Activated CD4-positive, alpha-beta T cell treated with anti-CD3 and anti-CD28 coated beads, Interleukin-2, amount 10 ng/mL, durations not matched to agents 24 days and 14 days (primary cell): ENCODE data around the gene TM4SF5. TPM values are rescaled to one million over a fixed set of nuclear protein-coding genes. Genes with fewer than 3 reads are reported as not detected.
A peak's percentile ranks its signal among the peaks of the same experiment; 100 is the strongest.

Source experiments
- DNase-seq: peaks from one replicate; pipeline ENCODE4 v3.0.0; 2022
- H3K27ac Mint-ChIP-seq: one replicate; pipeline ENCODE4 v1.8.0; 2022; ENCODE audit warnings: mild to moderate bottlenecking, mixed read lengths
- H3K27me3 Mint-ChIP-seq: one replicate; pipeline ENCODE4 v1.8.0; 2022; ENCODE audit warnings: mixed read lengths
- H3K36me3 Mint-ChIP-seq: one replicate; pipeline ENCODE4 v1.8.0; 2022; ENCODE audit warnings: low read depth, mild to moderate bottlenecking, mixed read lengths
- H3K4me1 Mint-ChIP-seq: one replicate; pipeline ENCODE4 v1.8.0; 2021; ENCODE audit warnings: mixed read lengths
- H3K4me3 Mint-ChIP-seq: one replicate; pipeline ENCODE4 v1.8.0; 2022; ENCODE audit warnings: mild to moderate bottlenecking, moderate library complexity, mixed read lengths
- H3K9me3 Mint-ChIP-seq: one replicate; pipeline ENCODE4 v1.8.0; 2021; ENCODE audit warnings: mixed read lengths
- intact Hi-C: fragments of 100-400 bp; cut with micrococcal nuclease; formaldehyde crosslinking; loops from one replicate; pipeline ENCODE4 v1.15.1; 2023
- total RNA-seq: library from RNA; stranded (reverse); gene quantifications from 2 replicates; pipeline ENCODE4 v1.2.3, GENCODE V29; 2022

TM4SF5 gene, protein sequence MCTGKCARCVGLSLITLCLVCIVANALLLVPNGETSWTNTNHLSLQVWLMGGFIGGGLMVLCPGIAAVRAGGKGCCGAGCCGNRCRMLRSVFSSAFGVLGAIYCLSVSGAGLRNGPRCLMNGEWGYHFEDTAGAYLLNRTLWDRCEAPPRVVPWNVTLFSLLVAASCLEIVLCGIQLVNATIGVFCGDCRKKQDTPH
- not detected in 2 replicates for total RNA-seq

DNA sequence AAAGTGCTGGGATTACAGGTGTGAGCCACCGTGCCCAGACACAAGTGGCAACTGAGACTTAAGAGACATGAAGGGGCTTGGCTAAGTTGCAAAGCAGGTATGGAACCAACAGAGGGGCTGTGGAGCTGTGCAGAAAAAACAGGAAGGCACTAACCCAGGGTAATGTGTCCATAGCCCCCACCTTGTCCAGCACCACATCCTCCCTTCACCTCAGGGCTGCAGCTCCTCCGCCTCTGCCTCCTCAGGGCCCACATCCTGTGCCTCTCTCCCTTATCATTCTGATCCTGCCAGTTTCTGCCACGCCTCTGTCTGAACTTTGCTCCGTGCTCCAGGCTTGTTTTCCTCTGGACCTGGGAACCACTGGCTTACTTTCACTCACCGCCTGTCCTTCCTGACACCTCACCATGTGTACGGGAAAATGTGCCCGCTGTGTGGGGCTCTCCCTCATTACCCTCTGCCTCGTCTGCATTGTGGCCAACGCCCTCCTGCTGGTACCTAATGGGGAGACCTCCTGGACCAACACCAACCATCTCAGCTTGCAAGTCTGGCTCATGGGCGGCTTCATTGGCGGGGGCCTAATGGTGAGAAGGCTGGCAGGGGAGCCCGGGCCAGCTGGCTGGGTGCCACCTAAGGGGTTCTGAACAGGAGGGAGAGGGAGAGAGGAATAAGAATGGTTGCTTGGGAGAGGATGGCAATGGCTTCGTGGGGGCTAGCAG lies at the start of gene TM4SF5:
TM4SF5 (plus strand) TSS at position 368 of the 716 bp plus-strand sequence; CDS start at position 405, 37 bp downstream.
- peak; percentile 77 for DNase-seq
- peak within 1 kb of the TSS; percentile 19 for H3K27ac Mint-ChIP-seq

DNA sequence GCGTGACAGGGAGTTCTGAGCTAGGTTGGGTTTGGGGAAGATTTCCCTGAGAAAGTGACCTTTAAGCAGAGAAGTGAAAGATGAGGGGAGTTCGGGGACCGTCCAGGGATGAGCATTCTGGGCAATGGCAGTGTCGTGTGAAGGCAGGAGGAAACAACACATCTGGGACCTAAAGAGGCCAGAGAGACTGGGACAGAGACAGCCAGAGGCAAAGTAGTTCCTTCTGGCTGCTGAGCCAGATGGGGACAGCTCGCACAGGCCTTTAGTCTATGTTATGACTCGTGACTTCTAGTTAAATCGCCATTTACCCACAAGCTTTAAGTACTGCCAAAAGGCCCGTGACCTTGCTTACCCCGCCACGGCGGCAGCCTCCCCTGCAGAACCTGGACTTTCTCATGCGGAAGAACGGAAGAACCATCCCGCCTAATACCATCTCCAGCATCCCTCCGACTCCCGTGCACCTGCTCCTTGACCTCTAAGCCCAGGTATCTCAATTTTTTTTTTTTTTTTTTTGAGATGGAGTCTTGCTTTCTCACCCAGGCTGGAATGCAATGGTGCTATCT lies 48.9 kb upstream of the TM4SF5 start:
- Mint-ChIP-seq H3K4me1 (peaks cover 21% of the 10 kb centered on the region), H3K27ac (peak overlapping the region; percentile 47), H3K36me3 (peaks cover 42% of the 10 kb centered on the region), H3K27me3 (no peaks in the 10 kb centered on the region), H3K9me3 (no peaks in the 10 kb centered on the region), H3K4me3 (no peak overlapping the region)
- intact Hi-C loops = no loop called here
- DNase-seq = no peak

More for the DNA sequence above, at the start of gene TM4SF5:
- intact Hi-C loops = no loop called here
- H3K36me3 Mint-ChIP-seq = no peaks in the 10 kb centered on the region
- no peaks in the 10 kb centered on the region for H3K9me3 Mint-ChIP-seq
- H3K4me3 Mint-ChIP-seq = no peak within 1 kb of the TSS
- peaks cover 9% of the 10 kb centered on the region for H3K27me3 Mint-ChIP-seq
- H3K4me1 Mint-ChIP-seq = peaks cover 14% of the 10 kb centered on the region

DNA sequence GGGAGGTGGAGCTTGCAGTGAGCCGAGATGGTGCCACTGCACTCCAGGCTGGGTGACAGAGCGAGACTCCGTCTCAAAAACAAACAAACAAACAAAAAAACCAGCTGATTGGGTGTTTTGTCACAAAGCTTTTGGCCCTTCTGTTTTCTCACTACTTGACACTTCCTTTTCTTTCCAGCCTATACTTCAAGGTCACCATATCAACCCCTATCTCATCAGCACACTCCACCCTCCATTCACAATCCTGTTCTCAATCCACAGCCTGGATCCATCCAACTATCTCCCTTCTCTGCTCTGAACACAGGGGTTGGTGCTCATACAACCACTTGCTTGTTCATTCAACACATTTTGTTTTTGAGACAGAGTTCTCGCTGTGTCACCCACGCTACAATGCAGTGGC lies 47.0 kb upstream of the TM4SF5 start:
- Mint-ChIP-seq H3K27me3 (no peaks in the 10 kb centered on the region), H3K36me3 (peaks cover 25% of the 10 kb centered on the region), H3K4me3 (no peak overlapping the region), H3K4me1 (peaks cover 30% of the 10 kb centered on the region), H3K9me3 (no peaks in the 10 kb centered on the region), H3K27ac (no peak overlapping the region)
- no peak for DNase-seq
- intact Hi-C loops = no loop called here

DNA sequence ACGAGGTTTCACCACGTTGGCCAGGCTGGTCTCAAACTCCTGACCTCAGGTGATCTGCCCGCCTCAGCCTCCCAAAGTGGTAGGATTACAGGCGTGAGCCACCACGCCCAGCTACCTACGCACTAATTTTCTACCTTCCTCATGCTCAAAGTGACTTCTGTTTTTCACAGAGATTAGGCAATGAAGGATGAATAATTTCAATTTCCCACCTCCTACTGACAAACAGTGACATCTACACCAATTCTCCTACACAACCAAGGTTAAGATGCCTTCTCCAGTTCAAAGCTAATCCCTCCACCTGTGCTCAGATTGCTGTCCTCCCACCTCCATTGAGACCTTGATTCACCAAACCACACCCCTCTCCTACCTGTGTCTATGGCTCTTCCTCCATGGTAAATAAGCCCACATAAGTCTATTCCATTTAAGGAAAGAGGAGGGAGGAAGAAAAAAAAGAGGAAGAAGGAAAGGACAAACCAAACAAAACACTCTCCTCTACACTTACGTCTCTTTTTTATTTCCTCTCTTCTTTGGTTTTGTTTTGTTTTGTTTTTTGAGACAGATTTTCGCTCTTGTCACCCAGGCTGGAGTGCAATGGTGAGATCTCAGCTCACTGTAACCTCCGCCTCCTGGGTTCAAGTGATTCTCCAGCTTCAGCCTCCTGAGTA lies 45.9 kb upstream of the TM4SF5 start:
- Mint-ChIP-seq H3K4me1 (peaks cover 35% of the 10 kb centered on the region), H3K9me3 (no peaks in the 10 kb centered on the region), H3K27ac (peak overlapping the region; percentile 22), H3K27me3 (no peaks in the 10 kb centered on the region), H3K4me3 (no peak overlapping the region), H3K36me3 (peaks cover 15% of the 10 kb centered on the region)
- no peak for DNase-seq
- intact Hi-C loops = no loop called here

DNA sequence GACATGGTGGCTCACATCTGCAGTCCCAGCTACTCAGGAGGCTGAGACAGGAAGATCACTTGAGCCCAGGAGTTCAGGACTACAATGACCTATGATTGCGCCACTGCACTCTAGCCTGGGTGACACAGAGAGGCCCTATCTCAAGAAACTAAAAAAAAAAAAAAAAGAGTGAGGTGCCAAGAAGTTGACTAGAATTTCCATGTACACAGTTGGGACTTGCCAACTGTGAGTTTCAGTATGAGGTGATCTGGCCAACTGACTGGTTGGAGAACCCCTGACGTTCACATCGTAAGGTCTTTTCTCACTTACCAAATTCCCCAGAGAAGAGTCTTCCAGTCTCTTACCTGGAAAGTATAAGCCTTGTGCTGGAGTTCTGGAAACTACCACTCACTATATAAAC lies 43.6 kb upstream of the TM4SF5 start:
- intact Hi-C loops = loop anchor here (1.0 kb wide), 1 partner anchor 13 kb away; no protein-coding TSS in a partner anchor
- peaks cover 39% of the 10 kb centered on the region for H3K4me1 Mint-ChIP-seq
- no peaks in the 10 kb centered on the region for H3K36me3 Mint-ChIP-seq
- DNase-seq = no peak
- H3K27me3 Mint-ChIP-seq = no peaks in the 10 kb centered on the region
- H3K27ac Mint-ChIP-seq = peak overlapping the region; percentile 96
- peak overlapping the region; percentile 46 for H3K4me3 Mint-ChIP-seq
- no peaks in the 10 kb centered on the region for H3K9me3 Mint-ChIP-seq

DNA sequence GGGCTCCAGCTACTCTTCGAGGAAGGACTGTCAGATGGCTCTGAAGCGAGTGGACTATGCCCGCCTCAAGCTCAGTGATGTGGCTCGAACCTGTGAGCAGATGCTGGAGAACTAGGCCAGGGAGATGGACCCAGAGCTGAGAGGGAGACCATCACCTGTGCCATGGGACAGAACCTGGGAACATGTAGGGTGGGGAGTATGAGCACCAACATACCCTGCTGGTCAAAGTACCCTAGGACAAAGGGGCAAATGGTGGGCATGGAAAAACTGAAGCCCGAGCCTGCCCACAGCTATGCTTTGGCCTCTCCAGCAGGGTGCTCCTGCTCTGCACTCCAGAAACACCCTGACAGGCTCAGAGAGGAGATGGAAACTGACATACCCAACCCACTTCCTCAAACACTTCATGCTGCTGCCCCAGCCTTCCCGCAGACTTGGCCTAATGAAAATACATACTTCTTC lies 38.6 kb upstream of the TM4SF5 start:
- Mint-ChIP-seq H3K27me3 (peaks cover 5% of the 10 kb centered on the region), H3K27ac (peak overlapping the region; percentile 66), H3K36me3 (peaks cover 3% of the 10 kb centered on the region), H3K4me3 (peak overlapping the region; percentile 45), H3K4me1 (peaks cover 38% of the 10 kb centered on the region), H3K9me3 (no peaks in the 10 kb centered on the region)
- intact Hi-C loops = loop anchor here (2.0 kb wide), 1 partner anchor 156 kb away; no protein-coding TSS in a partner anchor
- peak; percentile 77 for DNase-seq

DNA sequence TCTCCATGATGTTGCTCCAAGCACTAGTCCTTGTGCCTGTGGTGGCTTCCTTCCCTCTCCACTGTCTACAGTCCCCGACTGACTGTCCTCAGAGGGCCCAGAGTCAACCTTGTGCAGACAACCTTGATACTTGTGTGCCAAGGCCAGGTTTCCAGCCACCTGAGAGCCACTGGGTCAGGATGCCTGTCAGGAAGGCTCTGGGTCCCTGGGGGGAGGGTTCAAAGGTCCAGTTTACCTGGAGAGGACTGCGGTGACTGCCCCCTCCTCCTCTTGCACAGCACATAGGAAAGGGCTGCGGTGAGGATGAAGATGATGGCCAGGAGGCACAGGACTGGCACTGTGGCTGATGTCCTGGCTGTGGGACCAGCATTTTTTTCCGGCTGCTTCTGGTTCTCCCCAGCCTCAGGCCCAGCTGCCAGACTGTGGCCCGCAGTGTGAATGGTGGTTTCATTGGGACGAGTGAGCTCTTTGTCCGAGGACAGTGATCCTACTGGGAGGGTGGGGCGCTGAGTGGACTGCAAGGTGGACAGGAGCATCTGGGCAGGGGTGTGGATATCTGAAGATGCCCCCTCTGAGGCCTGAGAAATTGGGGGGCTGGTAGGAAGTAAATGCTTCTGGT lies 36.7 kb upstream of the TM4SF5 start:
- Mint-ChIP-seq H3K4me1 (peaks cover 38% of the 10 kb centered on the region), H3K36me3 (peaks cover 3% of the 10 kb centered on the region)

DNA sequence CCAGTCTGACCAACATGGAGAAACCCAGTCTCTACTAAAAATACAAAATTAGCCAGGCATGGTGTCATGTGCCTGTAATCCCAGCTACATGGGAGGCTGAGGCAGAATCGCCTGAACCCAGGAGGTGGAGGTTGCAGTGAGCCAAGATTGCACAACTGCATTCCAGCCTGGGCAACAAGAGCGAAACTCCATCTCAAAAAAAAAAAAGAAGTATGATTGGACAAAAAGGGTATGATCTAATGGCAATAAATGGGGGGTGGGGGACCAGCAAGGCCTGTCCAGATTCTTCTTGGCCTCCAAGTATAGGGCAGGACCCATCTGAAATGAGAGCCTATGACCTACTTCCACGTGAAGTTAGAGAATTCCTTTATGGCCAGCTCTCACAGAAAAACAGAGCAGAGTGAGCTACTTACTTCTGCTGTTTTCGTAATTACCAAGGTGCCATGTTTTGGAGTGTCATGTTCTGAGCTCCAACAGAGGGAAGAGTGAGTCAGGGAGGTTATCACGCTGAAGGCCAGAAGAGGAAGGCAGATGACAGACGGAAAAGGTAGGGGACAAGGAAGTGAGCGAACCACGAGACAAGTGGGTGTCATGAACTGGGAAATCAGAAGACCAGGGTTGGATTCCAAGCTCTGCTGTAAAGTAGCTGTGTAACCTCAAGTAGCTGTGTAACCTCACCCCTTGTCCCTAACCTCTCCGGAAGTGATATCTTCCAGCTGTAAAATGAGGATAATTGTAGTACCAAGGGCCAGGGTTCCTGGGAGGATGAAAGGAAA lies 35.6 kb upstream of the TM4SF5 start:
- peaks cover 3% of the 10 kb centered on the region for H3K36me3 Mint-ChIP-seq
- DNase-seq = no peak
- peaks cover 26% of the 10 kb centered on the region for H3K27me3 Mint-ChIP-seq
- no peak overlapping the region for H3K27ac Mint-ChIP-seq
- no peaks in the 10 kb centered on the region for H3K9me3 Mint-ChIP-seq
- no peak overlapping the region for H3K4me3 Mint-ChIP-seq
- intact Hi-C loops = no loop called here
- H3K4me1 Mint-ChIP-seq = peaks cover 34% of the 10 kb centered on the region

More for the DNA sequence above, 36.7 kb upstream of the TM4SF5 start:
- H3K27me3 Mint-ChIP-seq = peaks cover 17% of the 10 kb centered on the region
- no peak overlapping the region for H3K4me3 Mint-ChIP-seq
- DNase-seq = no peak
- no peak overlapping the region for H3K27ac Mint-ChIP-seq
- H3K9me3 Mint-ChIP-seq = no peaks in the 10 kb centered on the region
- intact Hi-C loops = no loop called here

DNA sequence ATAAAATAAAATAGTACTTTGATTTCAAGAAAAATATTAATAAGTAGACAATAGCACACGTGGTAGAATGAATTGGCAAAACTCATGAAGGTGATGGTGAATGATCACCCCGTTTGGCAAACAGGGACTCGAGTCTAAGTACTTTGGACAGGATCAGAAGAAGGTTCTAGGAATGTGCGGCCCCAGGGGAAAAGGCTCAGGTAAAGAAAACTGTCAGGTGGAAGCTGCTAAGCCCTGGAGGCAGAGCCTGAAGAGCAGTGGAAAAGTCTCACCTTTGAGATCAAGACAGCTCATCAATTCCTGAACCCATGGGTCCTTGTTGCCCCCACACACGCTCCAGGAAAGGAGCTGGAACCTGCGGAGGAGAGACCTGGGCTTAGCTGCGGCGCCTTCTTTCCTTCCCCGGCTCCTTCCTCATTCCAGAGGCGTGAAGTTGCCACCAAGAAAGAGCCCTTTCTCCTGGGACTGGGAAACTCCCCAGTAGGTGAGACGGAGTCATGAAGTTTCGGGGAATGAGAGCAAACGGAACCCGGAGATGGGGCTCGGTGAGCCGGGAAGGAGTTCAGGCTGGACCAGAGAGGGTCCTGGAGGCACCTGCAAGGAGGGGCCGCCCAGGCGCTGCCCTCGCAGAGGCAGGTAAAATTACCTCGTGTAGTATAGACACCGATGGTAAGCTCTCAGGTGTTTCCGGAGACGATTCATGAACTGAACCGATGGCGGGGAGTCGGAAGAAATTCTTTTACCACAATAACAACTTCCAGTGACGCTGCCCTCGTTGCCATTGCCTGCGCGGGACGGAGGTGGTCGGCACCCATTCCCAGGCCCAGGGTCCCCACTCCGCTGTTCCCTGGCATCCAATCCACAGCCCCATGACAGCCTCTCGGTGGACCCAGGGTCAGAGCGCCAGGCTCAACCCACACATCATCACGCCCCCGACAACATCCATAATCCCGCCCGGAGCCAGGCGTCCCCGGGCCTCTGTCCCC lies 33.3 kb upstream of the TM4SF5 start:
- peak; percentile 71 for DNase-seq
- Mint-ChIP-seq H3K27me3 (peaks cover 35% of the 10 kb centered on the region), H3K36me3 (peaks cover 2% of the 10 kb centered on the region), H3K27ac (peak overlapping the region; percentile 48), H3K9me3 (no peaks in the 10 kb centered on the region), H3K4me1 (peaks cover 25% of the 10 kb centered on the region), H3K4me3 (peak overlapping the region; percentile 81)
- intact Hi-C loops = no loop called here

DNA sequence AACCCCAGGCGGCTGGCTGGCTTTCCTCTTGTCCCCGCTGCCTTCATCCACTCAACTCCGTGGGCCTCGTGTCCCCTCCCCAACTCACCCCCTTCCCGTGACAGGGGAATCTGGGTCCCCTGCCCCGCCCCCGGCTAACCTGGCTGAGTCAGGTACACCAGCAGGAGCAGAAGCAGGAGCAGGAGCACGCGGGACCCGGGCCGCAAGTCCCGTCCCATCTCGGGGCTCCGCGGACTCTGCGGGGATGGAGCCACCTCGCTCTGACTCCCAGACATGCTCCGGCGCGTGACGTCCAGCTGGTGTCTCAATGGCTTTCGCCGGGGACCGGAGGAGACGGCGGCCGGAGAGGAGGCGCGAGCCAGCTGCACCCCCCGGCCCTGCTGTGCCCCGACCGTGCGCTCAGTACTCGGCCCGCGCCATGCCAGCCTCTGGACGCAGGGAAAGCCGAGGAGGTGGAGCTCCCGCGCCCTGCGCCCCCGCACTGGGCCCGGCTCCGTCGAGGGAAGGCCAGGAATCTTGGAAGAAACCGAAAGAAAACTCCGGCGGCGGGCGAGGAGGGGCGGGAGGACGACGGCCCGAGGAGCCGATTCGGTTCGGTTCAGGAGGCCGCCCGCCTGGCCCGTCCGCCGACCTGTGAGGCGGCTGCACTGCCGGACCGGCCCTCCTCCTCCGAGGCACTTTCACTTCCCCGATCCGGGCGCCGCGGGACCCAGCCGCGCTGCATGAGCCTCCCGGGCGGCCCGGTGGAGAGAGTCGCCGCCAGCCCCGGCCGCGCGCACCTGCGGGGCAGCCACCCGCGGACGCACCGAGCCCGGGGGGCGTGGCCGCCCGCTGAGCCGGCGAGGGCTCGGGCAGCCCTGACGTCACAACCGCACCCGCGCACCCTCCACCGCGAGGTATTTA lies 32.3 kb upstream of the TM4SF5 start, which contains the start of the genes CXCL16 and ZMYND15:
CXCL16 (minus strand) TSS at position 807 of the 903 bp plus-strand sequence; CDS start at position 218, 589 bp downstream.
ZMYND15 (plus strand) TSS at position 712 of the 903 bp plus-strand sequence. CDS start 716 bp downstream, outside the sequence.
- DNase-seq = peak; percentile 89
- Mint-ChIP-seq H3K36me3 (no peaks in the 10 kb centered on the region), H3K27ac (peak within 1 kb of the TSS; percentile 48), H3K4me1 (peaks cover 22% of the 10 kb centered on the region), H3K9me3 (no peaks in the 10 kb centered on the region), H3K27me3 (peaks cover 37% of the 10 kb centered on the region), H3K4me3 (peak within 1 kb of the TSS; percentile 85)
- intact Hi-C loops = no loop called here

DNA sequence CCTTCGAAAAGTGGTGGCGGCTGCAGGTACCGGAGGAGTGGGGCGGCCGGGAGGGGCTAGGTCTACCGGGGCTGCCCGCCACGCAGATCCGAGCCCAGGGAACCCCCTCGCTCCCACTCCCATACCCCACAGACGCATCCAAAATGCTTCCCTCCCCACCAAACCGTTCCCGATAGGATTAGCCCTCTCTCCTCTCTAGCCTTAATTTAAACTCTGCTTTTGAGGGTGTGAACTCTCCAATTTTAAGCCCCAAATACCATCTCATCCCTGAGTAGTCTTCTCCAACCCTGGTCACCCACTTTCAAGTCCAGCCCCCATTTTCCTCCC lies 31.7 kb upstream of the TM4SF5 start:
- no peaks in the 10 kb centered on the region for H3K9me3 Mint-ChIP-seq
- no peak for DNase-seq
- peaks cover 37% of the 10 kb centered on the region for H3K27me3 Mint-ChIP-seq
- peaks cover 21% of the 10 kb centered on the region for H3K4me1 Mint-ChIP-seq
- intact Hi-C loops = no loop called here
- H3K4me3 Mint-ChIP-seq = peak overlapping the region; percentile 85
- H3K36me3 Mint-ChIP-seq = no peaks in the 10 kb centered on the region
- H3K27ac Mint-ChIP-seq = peak overlapping the region; percentile 8
